BJ (cell line): ENCODE results near the gene PIP5KL1. TPM values are rescaled to one million over a fixed set of nuclear protein-coding genes. Genes with fewer than 3 reads are reported as not detected.
"Not testable (repeated sequence)": the region's sequence is repeated elsewhere in the genome, so short reads cannot be mapped to it uniquely, and the experiment has no call there.

Experiments used
- CTCF ChIA-PET: fragments of 350-600 bp; formaldehyde crosslinking; extraction: SDS; loops from one replicate; lab custom pipeline; 2021; ENCODE audit warnings: antibody characterized with exemption, inconsistent platforms; lab: Yijun Ruan, JAX
- POLR2A ChIA-PET: fragments of 300-600 bp; sonication (Branson Sonifier 250); formaldehyde crosslinking; extraction: SDS; loops from one replicate; lab custom pipeline; 2021; ENCODE audit warnings: antibody characterized with exemption; lab: Charles Lee
- DNase-seq: peaks from one replicate; pipeline ENCODE4 v3.0.0-alpha.2; 2011; ENCODE audit warnings: low read depth
- H3K27me3 ChIP-seq: 2 replicates; pipeline ENCODE4 v1.6.0; 2011; ENCODE audit warnings: low read length; ENCODE audit not compliant: control insufficient read depth, insufficient read depth
- H3K36me3 ChIP-seq: 2 replicates; pipeline ENCODE4 v1.5.1; 2011; ENCODE audit warnings: low read length; ENCODE audit not compliant: control insufficient read depth, insufficient read depth
- H3K4me3 ChIP-seq: 2 replicates; pipeline ENCODE4 v1.5.1; 2011; ENCODE audit warnings: low read depth, mild to moderate bottlenecking, control low read depth, low read length
- CTCF ChIP-seq: IDR thresholded peaks from 2 replicates; pipeline ENCODE4 v1.5.1; 2011; ENCODE audit warnings: low read depth, mild to moderate bottlenecking, control low read depth, inconsistent platforms, low read length, moderate library complexity; ENCODE audit not compliant: insufficient read depth
- polyA plus RNA-seq: library from polyadenylated mRNA; depleted of rRNA; stranded (reverse); fragments of >200 nt; gene quantifications from 2 replicates; pipeline ENCODE4 v1.2.3, GENCODE V29; 2011

The PIP5KL1 gene
- polyA plus RNA-seq, 1 experiment = 2.3 TPM

- no peak for TF ChIP-seq CTCF
Measured at GRCh38 chr9:127883959-127884358, 46.6 kb downstream of the PIP5KL1 start.

DNA sequence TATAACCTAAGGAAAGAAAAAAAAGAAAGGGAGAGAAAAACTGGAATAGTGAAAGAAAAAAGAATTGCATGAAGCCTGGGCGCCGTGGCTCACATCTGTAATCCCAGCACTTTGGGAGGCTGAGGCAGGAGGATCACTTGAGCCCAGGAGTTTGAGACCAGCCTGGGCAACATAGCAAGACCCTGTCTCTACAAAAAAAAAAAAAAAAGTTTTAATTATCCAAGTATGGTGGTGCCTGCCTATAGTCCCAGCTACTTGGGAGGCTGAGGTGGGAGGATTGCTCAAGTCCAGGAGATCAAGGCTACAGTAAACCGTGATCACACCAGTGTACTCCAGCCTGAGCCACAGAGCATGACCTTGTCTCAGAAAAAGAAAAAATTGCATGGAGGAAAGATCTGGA lies 48.9 kb downstream of the PIP5KL1 start:
- not testable (repeated sequence) for DNase-seq, H3K4me3 ChIP-seq, H3K27me3 ChIP-seq
- H3K36me3 ChIP-seq = peaks cover 17% of the 10 kb centered on the region
- CTCF ChIA-PET = interaction anchor here (1.3 kb wide), 2 partner anchors 15 to 147 kb away, joined by 3 to 4 read pairs; partner anchors contain the start of gene TOR2A
- POLR2A ChIA-PET = interaction anchor here (0.6 kb wide), 1 partner anchor 11 kb away, joined by 3 read pairs; no protein-coding TSS in a partner anchor

More at GRCh38 chr9:127883959-127884358, 46.6 kb downstream of the PIP5KL1 start:
- POLR2A ChIA-PET = no interaction called here
- peaks cover 25% of the 10 kb centered on the region for H3K36me3 ChIP-seq
- H3K27me3 ChIP-seq = no peaks in the 10 kb centered on the region
- DNase-seq = no peak
- CTCF ChIA-PET = interaction anchor here (0.9 kb wide), 1 partner anchor 14 kb away, joined by 3 read pairs; no protein-coding TSS in a partner anchor
- no peak overlapping the region for H3K4me3 ChIP-seq

DNA sequence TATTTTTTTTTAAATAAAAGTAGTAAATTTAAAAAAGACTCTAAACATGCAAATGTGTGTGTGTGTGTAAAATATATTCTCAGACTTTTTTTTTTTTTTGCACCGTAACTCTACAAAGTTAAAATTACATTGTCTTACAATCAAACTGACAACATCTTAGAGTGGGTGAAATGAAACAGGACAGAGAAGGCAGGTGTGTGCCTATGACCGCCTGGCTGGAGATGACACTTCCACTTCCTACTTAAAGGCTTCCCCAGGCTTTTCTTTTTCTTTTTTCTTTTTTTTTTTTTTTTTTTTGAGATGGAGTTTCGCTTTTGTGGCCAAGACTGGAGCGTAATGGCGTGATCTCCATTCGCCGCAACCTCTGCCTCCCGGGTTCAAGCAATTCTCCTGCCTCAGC lies 50.4 kb downstream of the PIP5KL1 start:
- Histone ChIP-seq H3K4me3 (no peak overlapping the region), H3K36me3 (peaks cover 7% of the 10 kb centered on the region), H3K27me3 (no peaks in the 10 kb centered on the region)
- CTCF ChIA-PET = no interaction called here
- no peak for DNase-seq
- TF ChIP-seq CTCF = no peak
- POLR2A ChIA-PET = no interaction called here

GRCh38 chr9:127878652-127879390 lies 51.8 kb downstream of the PIP5KL1 start:
- Histone ChIP-seq H3K27me3 (no peaks in the 10 kb centered on the region), H3K36me3 (peaks cover 2% of the 10 kb centered on the region; the same call in 1 of the 2 replicates), H3K4me3 (no peak overlapping the region)
- ChIA-PET CTCF (interaction anchor here (0.8 to 1.6 kb wide), 3 partner anchors 9 to 144 kb away, joined by 3 to 5 read pairs (median 4); partner anchors contain the start of gene TOR2A), POLR2A (no interaction called here)
- no peak for DNase-seq
- no peak for TF ChIP-seq CTCF

DNA sequence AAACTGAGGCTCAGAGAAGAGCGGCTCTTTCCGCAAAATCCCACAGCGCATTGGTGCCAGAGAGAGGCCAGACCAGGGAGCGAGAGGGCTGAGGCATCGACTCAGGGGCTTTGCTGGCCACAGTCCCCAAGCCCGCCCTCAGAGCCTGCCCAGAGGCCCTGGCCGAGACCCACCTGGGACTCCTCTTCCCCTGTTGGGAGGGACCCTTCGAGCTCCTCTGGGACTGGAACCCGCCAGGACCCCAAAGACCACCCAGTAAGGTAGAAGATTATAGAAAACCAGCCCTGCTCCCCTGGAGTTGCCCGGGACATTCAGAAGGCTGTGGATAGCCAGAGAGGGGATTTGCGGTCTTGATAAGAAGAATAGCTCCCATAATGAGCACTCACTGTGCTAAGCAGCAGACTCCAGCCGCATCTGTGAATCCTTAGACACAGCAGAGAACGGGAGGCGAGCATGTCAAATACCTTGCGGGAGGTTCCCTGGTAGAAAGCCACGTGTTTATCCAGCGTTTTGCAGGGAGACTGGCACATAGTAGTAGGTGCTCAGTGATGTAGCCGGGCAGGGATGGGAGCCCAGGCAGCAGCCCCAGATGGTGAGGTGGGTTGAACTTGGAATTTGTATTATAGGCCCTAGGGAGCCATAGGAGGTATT lies 52.5 kb downstream of the PIP5KL1 start:
- no peak for TF ChIP-seq CTCF
- CTCF ChIA-PET = interaction anchor here (0.8 to 1.6 kb wide), 3 partner anchors 9 to 143 kb away, joined by 3 to 5 read pairs (median 4); partner anchors contain the start of gene TOR2A
- no peak for DNase-seq
- H3K27me3 ChIP-seq = no peaks in the 10 kb centered on the region
- H3K4me3 ChIP-seq = peak overlapping the region; percentile 44
- POLR2A ChIA-PET = no interaction called here
- peaks cover 2% of the 10 kb centered on the region; the same call in 1 of the 2 replicates for H3K36me3 ChIP-seq
